GM23248 (cell line): ENCODE measurements around the gene PCCA. TPM values are rescaled to one million over a fixed set of nuclear protein-coding genes. Genes with fewer than 3 reads are reported as not detected.

Source experiments
- DNase-seq: peaks from one replicate; pipeline ENCODE4 v3.0.0-alpha.2; 2015
- H2AFZ ChIP-seq: fragments of 200-600 bp; sonication (generic); 2 replicates; pipeline ENCODE4 v1.6.1; 2016; ENCODE audit warnings: antibody characterized with exemption
- H3F3A ChIP-seq: fragments of 200-600 bp; sonication (generic); 2 replicates; pipeline ENCODE4 v1.6.1; 2016; ENCODE audit warnings: mild to moderate bottlenecking, antibody characterized with exemption, mixed run types; ENCODE audit not compliant: insufficient read depth
- H3K27ac ChIP-seq: fragments of 200-600 bp; sonication (generic); 2 replicates; pipeline ENCODE4 v1.5.1; 2016; ENCODE audit warnings: mild to moderate bottlenecking
- H3K27me3 ChIP-seq: fragments of 200-600 bp; sonication (generic); replicated peaks from 2 replicates; pipeline ENCODE4 v1.6.1; 2016; ENCODE audit warnings: mild to moderate bottlenecking; ENCODE audit not compliant: insufficient read depth
- H3K36me3 ChIP-seq: fragments of 200-600 bp; sonication (generic); 2 replicates; pipeline ENCODE4 v1.6.1; 2016; ENCODE audit warnings: low read depth, mild to moderate bottlenecking
- H3K4me1 ChIP-seq: fragments of 200-600 bp; sonication (generic); 2 replicates; pipeline ENCODE4 v1.6.1; 2016; ENCODE audit warnings: mild to moderate bottlenecking; ENCODE audit not compliant: insufficient read depth
- H3K4me2 ChIP-seq: fragments of 200-600 bp; sonication (generic); one replicate; pipeline ENCODE4 v1.6.1; 2016; ENCODE audit warnings: mild to moderate bottlenecking; ENCODE audit not compliant: unreplicated experiment
- H3K4me3 ChIP-seq: fragments of 200-600 bp; sonication (generic); 2 replicates; pipeline ENCODE4 v1.5.1; 2016; ENCODE audit warnings: mild to moderate bottlenecking
- H3K79me2 ChIP-seq: fragments of 200-600 bp; sonication (generic); 2 replicates; pipeline ENCODE4 v1.6.1; 2016; ENCODE audit warnings: mild to moderate bottlenecking; ENCODE audit not compliant: insufficient read depth
- H3K9ac ChIP-seq: fragments of 200-600 bp; sonication (generic); 2 replicates; pipeline ENCODE4 v1.6.1; 2016; ENCODE audit warnings: mild to moderate bottlenecking
- H3K9me2 ChIP-seq: fragments of 200-600 bp; sonication (generic); 2 replicates; pipeline ENCODE4 v1.6.1; 2016; ENCODE audit warnings: mixed run types, mild to moderate bottlenecking, moderate library complexity; ENCODE audit not compliant: insufficient read depth
- H3K9me3 ChIP-seq: fragments of 200-600 bp; sonication (generic); one replicate; pipeline ENCODE4 v1.6.1; 2017; ENCODE audit warnings: low read depth
- H4K20me1 ChIP-seq: fragments of 200-600 bp; sonication (generic); 2 replicates; pipeline ENCODE4 v1.6.0; 2016; ENCODE audit not compliant: insufficient read depth
- EZH2 ChIP-seq: fragments of 200-600 bp; sonication (generic); IDR thresholded peaks from 2 replicates; pipeline ENCODE4 v1.6.1; 2018; ENCODE audit warnings: antibody characterized with exemption, mild to moderate bottlenecking; ENCODE audit not compliant: insufficient read depth, poor library complexity, severe bottlenecking
- EZH2phosphoT487 ChIP-seq: fragments of 200-600 bp; sonication (generic); IDR thresholded peaks from 2 replicates; pipeline ENCODE4 v1.6.1; 2018; ENCODE audit warnings: antibody characterized with exemption, moderate library complexity, mild to moderate bottlenecking, low read depth; ENCODE audit not compliant: insufficient read depth
- WGBS, 2 experiments: methylation state at CpG; one replicate each; pipeline ENCODE4 v1.1.6; 2015 to 2017; ENCODE audit warnings: low lambda C conversion rate in 2 of 2, low coverage in 1 of 2; ENCODE audit errors: missing lambda C conversion rate in 2 of 2; 5-methylcytosine and 5-hydroxymethylcytosine counted together
- in situ Hi-C: fragments of 300-500 bp; cut with MboI; formaldehyde crosslinking; loops from 2 replicates; pipeline ENCODE4 v1.15.0; 2020
- polyA plus RNA-seq: library from polyadenylated mRNA; unstranded; fragments of >200 nt; fragmentation: Nextera tagmentation; extraction: Ambion mirVana; gene quantifications from 2 replicates; pipeline ENCODE4 v1.2.1, GENCODE V29; 2016
- total RNA-seq: library from RNA; depleted of rRNA; stranded (reverse); fragments of >200 nt; shearing (Covaris generic); gene quantifications from 2 replicates; pipeline ENCODE4 v1.2.3, GENCODE V29; 2014

PCCA gene
- total and polyA plus RNA-seq, 2 experiments from 2014 or later: 9.1 to 9.6 TPM

GRCh38 chr13:100175078-100175802, 86.3 kb downstream of the PCCA start:
- Histone ChIP-seq H3K79me2 (no peaks in the 10 kb centered on the region), H3K9me3 (no peaks in the 10 kb centered on the region), H3K27ac (no peak overlapping the region), H3K27me3 (no peaks in the 10 kb centered on the region), H3K9me2 (no peaks in the 10 kb centered on the region), H3K4me2 (no peak overlapping the region), H3K4me3 (no peak overlapping the region), H3K4me1 (no peaks in the 10 kb centered on the region; the same call in 1 of the 2 replicates), H3F3A (no peaks in the 10 kb centered on the region), H4K20me1 (no peaks in the 10 kb centered on the region), H3K36me3 (no peaks in the 10 kb centered on the region), H3K9ac (no peak overlapping the region), H2AFZ (no peak overlapping the region)
- TF ChIP-seq EZH2phosphoT487: no peak
- no peak for TF ChIP-seq EZH2
- in situ Hi-C loops: no loop called here
- DNase-seq: no peak
- WGBS, 2 experiments: 94 to 98% methylated on average over 2 of the region's 2 CpGs

- in situ Hi-C loops: no loop called here
- DNase-seq: no peak
- Histone ChIP-seq H3K79me2 (no peaks in the 10 kb centered on the region), H2AFZ (no peak overlapping the region), H3K9ac (no peak overlapping the region), H3K4me2 (no peak overlapping the region), H3K36me3 (no peaks in the 10 kb centered on the region), H3K9me2 (no peaks in the 10 kb centered on the region), H3K4me3 (no peak overlapping the region), H3K27ac (no peak overlapping the region), H3K27me3 (no peaks in the 10 kb centered on the region), H3K4me1 (no peaks in the 10 kb centered on the region; the same call in 1 of the 2 replicates), H3F3A (no peaks in the 10 kb centered on the region), H3K9me3 (no peaks in the 10 kb centered on the region), H4K20me1 (no peaks in the 10 kb centered on the region)
- WGBS, 2 experiments: 81 to 84% methylated on average over 5 of the region's 5 CpGs
- no peak for TF ChIP-seq EZH2phosphoT487
- no peak for TF ChIP-seq EZH2
These were observed 86.9 kb downstream of the PCCA start for GRCh38 chr13:100175803-100176182.

GRCh38 chr13:100176801-100177400, 88.0 kb downstream of the PCCA start:
- Histone ChIP-seq H3K27ac (no peak overlapping the region), H3K4me3 (no peak overlapping the region), H3K27me3 (no peaks in the 10 kb centered on the region), H3F3A (no peaks in the 10 kb centered on the region), H4K20me1 (no peaks in the 10 kb centered on the region), H2AFZ (no peak overlapping the region), H3K9me3 (no peaks in the 10 kb centered on the region), H3K79me2 (no peaks in the 10 kb centered on the region), H3K9ac (no peak overlapping the region), H3K4me1 (no peaks in the 10 kb centered on the region; the same call in 1 of the 2 replicates), H3K36me3 (no peaks in the 10 kb centered on the region), H3K4me2 (no peak overlapping the region), H3K9me2 (no peaks in the 10 kb centered on the region)
- peak; percentile 10 for DNase-seq
- no peak for TF ChIP-seq EZH2
- no peak for TF ChIP-seq EZH2phosphoT487
- in situ Hi-C loops: no loop called here
- 75 to 78% methylated on average over 2 of the region's 2 CpGs for WGBS, 2 experiments

- whole genome bisulfite sequencing, 2 experiments: 95 to 97% methylated on average over 2 of the region's 2 CpGs
- Histone ChIP-seq H3K27ac (no peak overlapping the region), H3K27me3 (no peaks in the 10 kb centered on the region), H3F3A (no peaks in the 10 kb centered on the region), H3K79me2 (no peaks in the 10 kb centered on the region), H3K4me1 (no peaks in the 10 kb centered on the region; the same call in 1 of the 2 replicates), H3K9me3 (no peaks in the 10 kb centered on the region), H3K9ac (no peak overlapping the region), H3K4me2 (no peak overlapping the region), H2AFZ (no peak overlapping the region), H3K36me3 (no peaks in the 10 kb centered on the region), H3K4me3 (no peak overlapping the region), H4K20me1 (no peaks in the 10 kb centered on the region), H3K9me2 (no peaks in the 10 kb centered on the region)
- TF ChIP-seq EZH2 (no peak), EZH2phosphoT487 (no peak)
- DNase-seq: no peak
- in situ Hi-C loops: no loop called here
These were observed 89.4 kb downstream of the PCCA start for GRCh38 chr13:100178309-100178708.
